Measurements from ENCODE around the gene RPS21.

GRCh38 chr20:62342910-62343309 lies 44.0 kb upstream of the RPS21 start:
- no peak for TF ChIP-seq CTCF (IDR thresholded peaks at IDR 0.05)
- TF ChIP-seq POLR2AphosphoS5 (IDR thresholded peaks at IDR 0.05; ENCODE audit: low read depth, low read length) = no peak
- no peak for TF ChIP-seq SIN3A (IDR thresholded peaks at IDR 0.05; ENCODE audit: borderline replicate concordance, insufficient read depth, low read depth, low read length)
